PC-3 (cell line): ENCODE results near the gene MOB4. TPM values are rescaled to one million over a fixed set of nuclear protein-coding genes. Genes with fewer than 3 reads are reported as not detected.

Source experiments
- ATAC-seq: fragments of 200-7000 bp; cut with Tn5 transposase; 2 replicates; pipeline ENCODE4 v1.9.1; 2020; ENCODE audit warnings: mild to moderate bottlenecking, moderate library complexity
- BruUV-seq: library from RNA; stranded (reverse); fragments of 400-500 nt; replicated peaks from 2 replicates; lab custom pipeline; 2021; lab: Mats Ljungman, UMichigan
- CTCF ChIA-PET: fragments of 300-600 bp; sonication (Branson Sonifier 250); formaldehyde crosslinking; loops from one replicate; lab custom pipeline; 2022; ENCODE audit warnings: antibody characterized with exemption; lab: Charles Lee
- POLR2A ChIA-PET: fragments of 300-600 bp; sonication (Branson Sonifier 250); formaldehyde crosslinking; loops from one replicate; lab custom pipeline; 2022; ENCODE audit warnings: antibody characterized with exemption; ENCODE audit not compliant: unreplicated experiment; lab: Charles Lee
- DNase-seq: peaks from one replicate; pipeline ENCODE4 v3.0.0-alpha.2; 2015
- H2AFZ ChIP-seq: fragments of 300-600 bp; sonication (generic); 2 replicates; pipeline ENCODE4 v1.6.0; 2016; ENCODE audit warnings: antibody characterized with exemption, low read length
- H3F3A ChIP-seq: fragments of 300-600 bp; sonication (generic); one replicate; pipeline ENCODE4 v1.6.0; 2017; ENCODE audit warnings: antibody characterized with exemption, low read length, control low read depth, mild to moderate bottlenecking; ENCODE audit not compliant: unreplicated experiment
- H3K27ac ChIP-seq: fragments of 300-600 bp; sonication (generic); 2 replicates; pipeline ENCODE4 v1.5.1; 2016; ENCODE audit warnings: mild to moderate bottlenecking, low read length
- H3K27me3 ChIP-seq: fragments of 300-600 bp; sonication (generic); 2 replicates; pipeline ENCODE4 v1.6.1; 2016; ENCODE audit warnings: low read length, mixed read lengths
- H3K36me3 ChIP-seq: fragments of 300-600 bp; sonication (generic); 2 replicates; pipeline ENCODE4 v1.6.1; 2016; ENCODE audit warnings: low read depth, mixed run types, low read length, mixed read lengths
- H3K4me1 ChIP-seq: fragments of 300-600 bp; sonication (generic); 2 replicates; pipeline ENCODE4 v1.5.1; 2016; ENCODE audit warnings: low read length; ENCODE audit not compliant: insufficient read depth
- H3K4me2 ChIP-seq: fragments of 300-600 bp; sonication (generic); 2 replicates; pipeline ENCODE4 v1.6.0; 2016; ENCODE audit warnings: low read length
- H3K4me3 ChIP-seq: fragments of 300-600 bp; sonication (generic); 2 replicates; pipeline ENCODE4 v1.5.1; 2016; ENCODE audit warnings: mild to moderate bottlenecking, low read length, mixed read lengths
- H3K79me2 ChIP-seq: fragments of 300-600 bp; sonication (generic); 2 replicates; pipeline ENCODE4 v1.6.1; 2017; ENCODE audit warnings: low read length, mixed read lengths
- H3K9ac ChIP-seq: fragments of 300-600 bp; sonication (generic); 2 replicates; pipeline ENCODE4 v1.6.0; 2016; ENCODE audit warnings: mild to moderate bottlenecking, low read length
- H3K9me2 ChIP-seq: fragments of 300-600 bp; sonication (generic); replicated peaks from 2 replicates; pipeline ENCODE4 v1.6.1; 2016; ENCODE audit warnings: mixed run types, low read length, mixed read lengths
- H3K9me3 ChIP-seq: fragments of 300-600 bp; sonication (generic); 2 replicates; pipeline ENCODE4 v1.6.1; 2016; ENCODE audit warnings: low read length, mixed read lengths
- H4K20me1 ChIP-seq: fragments of 300-600 bp; sonication (generic); 2 replicates; pipeline ENCODE4 v1.6.1; 2016; ENCODE audit warnings: low read length, mixed read lengths
- EZH2 ChIP-seq: fragments of 300-600 bp; sonication (generic); IDR thresholded peaks from one replicate; pipeline ENCODE4 v1.6.1; 2017; ENCODE audit warnings: antibody characterized with exemption, mild to moderate bottlenecking, low read length; ENCODE audit not compliant: unreplicated experiment
- EZH2phosphoT487 ChIP-seq: fragments of 300-600 bp; sonication (generic); IDR thresholded peaks from 2 replicates; pipeline ENCODE4 v1.6.1; 2018; ENCODE audit warnings: mild to moderate bottlenecking, antibody characterized with exemption, low read length, borderline replicate concordance
- intact Hi-C: fragments of 100-400 bp; cut with micrococcal nuclease; formaldehyde crosslinking; loops from 2 replicates; pipeline ENCODE4 v1.9.0; 2023
- total RNA-seq: library from RNA; depleted of rRNA; stranded (reverse); fragments of >200 nt; gene quantifications from 2 replicates; pipeline ENCODE4 v1.2.3, GENCODE V29; 2014
- TF ChIP-seq, protein P1 (sequence below): fragments of 300-600 bp; sonication (generic); conservative IDR thresholded peaks from 2 replicates; pipeline ENCODE4 v1.5.1; 2017; ENCODE audit warnings: antibody characterized with exemption, low read depth, mild to moderate bottlenecking, low read length

MOB4 gene
- total RNA-seq, 1 experiment from 2014 or later = 24.9 TPM

DNA sequence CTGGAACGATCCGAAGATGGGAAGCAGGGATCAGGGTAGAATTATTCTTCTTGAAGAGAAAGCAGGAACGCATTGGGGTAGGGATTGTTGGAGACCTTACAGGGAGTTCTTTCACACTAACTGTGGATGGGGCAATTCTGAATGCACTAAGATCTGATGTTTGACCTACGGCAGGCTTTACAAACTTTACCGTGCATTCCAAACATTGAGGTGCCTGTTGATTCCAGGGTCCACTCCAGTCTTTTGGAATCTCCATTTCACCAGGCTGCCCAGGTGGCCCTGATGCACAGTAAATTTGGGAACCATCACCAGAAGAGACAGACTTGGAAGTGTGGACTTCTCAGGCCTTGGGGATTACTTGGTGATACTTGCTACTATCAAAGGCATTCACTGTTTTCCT lies 82.6 kb downstream of the MOB4 start:
- no peak overlapping the region for H2AFZ ChIP-seq
- POLR2A ChIA-PET = no interaction called here
- H3K4me1 ChIP-seq = no peaks in the 10 kb centered on the region
- CTCF ChIA-PET = interaction anchor here (1.7 kb wide), 1 partner anchor 7 kb away, joined by 7 read pairs; no protein-coding TSS in a partner anchor
- ATAC-seq (no peak), DNase-seq (no peak)
- H3F3A ChIP-seq = no peaks in the 10 kb centered on the region
- H3K27ac ChIP-seq = no peak overlapping the region
- no peaks in the 10 kb centered on the region for H3K9me2 ChIP-seq
- no peaks in the 10 kb centered on the region for H3K36me3 ChIP-seq
- H3K9me3 ChIP-seq = no peaks in the 10 kb centered on the region
- intact Hi-C loops = no loop called here
- no peak overlapping the region for H3K9ac ChIP-seq
- H3K27me3 ChIP-seq = no peaks in the 10 kb centered on the region
- no peaks in the 10 kb centered on the region for H3K79me2 ChIP-seq
- H4K20me1 ChIP-seq = no peaks in the 10 kb centered on the region
- H3K4me3 ChIP-seq = no peak overlapping the region
- BruUV-seq = no TSS peak
- H3K4me2 ChIP-seq = no peak overlapping the region
- TF ChIP-seq EZH2phosphoT487 (no peak), EZH2 (no peak)
- TF ChIP-seq, protein P1, sequence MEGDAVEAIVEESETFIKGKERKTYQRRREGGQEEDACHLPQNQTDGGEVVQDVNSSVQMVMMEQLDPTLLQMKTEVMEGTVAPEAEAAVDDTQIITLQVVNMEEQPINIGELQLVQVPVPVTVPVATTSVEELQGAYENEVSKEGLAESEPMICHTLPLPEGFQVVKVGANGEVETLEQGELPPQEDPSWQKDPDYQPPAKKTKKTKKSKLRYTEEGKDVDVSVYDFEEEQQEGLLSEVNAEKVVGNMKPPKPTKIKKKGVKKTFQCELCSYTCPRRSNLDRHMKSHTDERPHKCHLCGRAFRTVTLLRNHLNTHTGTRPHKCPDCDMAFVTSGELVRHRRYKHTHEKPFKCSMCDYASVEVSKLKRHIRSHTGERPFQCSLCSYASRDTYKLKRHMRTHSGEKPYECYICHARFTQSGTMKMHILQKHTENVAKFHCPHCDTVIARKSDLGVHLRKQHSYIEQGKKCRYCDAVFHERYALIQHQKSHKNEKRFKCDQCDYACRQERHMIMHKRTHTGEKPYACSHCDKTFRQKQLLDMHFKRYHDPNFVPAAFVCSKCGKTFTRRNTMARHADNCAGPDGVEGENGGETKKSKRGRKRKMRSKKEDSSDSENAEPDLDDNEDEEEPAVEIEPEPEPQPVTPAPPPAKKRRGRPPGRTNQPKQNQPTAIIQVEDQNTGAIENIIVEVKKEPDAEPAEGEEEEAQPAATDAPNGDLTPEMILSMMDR = no peak

DNA sequence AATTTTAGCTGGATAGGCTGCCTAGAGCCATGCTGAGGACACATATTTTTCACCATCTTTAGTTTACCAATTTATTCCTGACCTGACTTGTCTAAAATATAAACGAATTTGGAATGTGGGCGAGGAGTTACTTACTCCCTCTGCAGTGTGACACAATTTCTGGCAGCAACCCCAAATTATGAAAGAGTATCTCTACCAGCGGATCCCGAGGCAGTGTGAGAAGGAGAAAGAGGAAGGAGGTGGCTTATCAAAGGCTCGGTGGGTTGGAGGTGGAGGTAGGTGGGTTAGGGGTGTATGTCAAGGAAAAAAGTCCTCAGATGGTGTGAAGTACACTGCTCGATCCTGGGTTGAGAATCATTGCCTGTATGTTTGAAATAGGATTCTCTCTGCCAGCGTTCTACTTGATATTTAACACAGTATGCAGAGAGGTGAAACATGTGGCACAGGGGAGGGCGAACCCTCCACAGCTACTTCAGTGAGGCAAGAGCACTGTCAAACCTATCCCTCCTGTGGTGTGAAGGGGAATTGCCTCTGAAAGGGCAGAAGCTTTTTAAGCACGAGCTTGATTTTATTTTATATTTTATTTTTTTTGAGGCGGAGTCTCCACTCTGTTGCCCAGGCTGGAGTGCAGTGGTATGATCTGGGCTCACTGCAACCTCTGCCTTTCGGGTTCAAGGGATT lies 83.6 kb downstream of the MOB4 start:
- Histone ChIP-seq H3K4me3 (no peak overlapping the region), H3K9me3 (no peaks in the 10 kb centered on the region), H3K9me2 (no peaks in the 10 kb centered on the region), H3F3A (no peaks in the 10 kb centered on the region), H3K4me1 (no peaks in the 10 kb centered on the region), H3K27me3 (no peaks in the 10 kb centered on the region), H2AFZ (peak overlapping the region; percentile 6; the same call in 1 of the 2 replicates), H3K9ac (no peak overlapping the region), H3K36me3 (no peaks in the 10 kb centered on the region), H3K27ac (no peak overlapping the region), H4K20me1 (no peaks in the 10 kb centered on the region), H3K4me2 (no peak overlapping the region), H3K79me2 (no peaks in the 10 kb centered on the region)
- ATAC-seq = peak; percentile 91
- ChIA-PET POLR2A (interaction anchor here (1.0 kb wide), 1 partner anchor 83 kb away, joined by 5 read pairs; the partner anchor contains the start of gene MOB4), CTCF (interaction anchor here (0.6 to 1.7 kb wide), 8 partner anchors 8 to 180 kb away, joined by 3 to 20 read pairs (median 4); partner anchors contain the start of gene MARS2)
- TF ChIP-seq, protein P1 = peak; percentile 56
- no peak for TF ChIP-seq EZH2phosphoT487
- intact Hi-C loops = no loop called here
- peak; percentile 69 for DNase-seq
- no TSS peak for BruUV-seq

DNA sequence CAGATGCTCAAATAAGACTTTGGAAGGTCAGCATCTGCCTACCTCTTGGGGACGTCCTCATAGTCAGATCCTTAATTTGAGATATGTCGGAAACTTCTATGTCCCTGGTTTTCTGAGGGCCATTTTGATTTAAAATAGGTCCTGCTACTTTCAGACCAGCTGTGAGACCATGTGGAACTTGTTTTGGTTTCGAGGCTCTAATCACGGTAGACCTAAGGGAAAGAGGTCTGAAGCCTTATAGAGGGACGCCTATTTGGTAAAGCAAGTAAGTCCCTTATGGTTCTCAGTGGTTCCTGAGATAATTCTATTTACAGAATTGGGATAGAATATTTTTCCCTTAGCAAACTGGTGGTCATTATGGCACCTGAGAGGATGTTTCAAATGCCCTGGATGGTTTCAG lies 84.4 kb downstream of the MOB4 start:
- Histone ChIP-seq H3K9me2 (no peaks in the 10 kb centered on the region), H2AFZ (no peak overlapping the region), H3F3A (no peaks in the 10 kb centered on the region), H3K36me3 (no peaks in the 10 kb centered on the region), H3K9me3 (no peaks in the 10 kb centered on the region), H3K27ac (no peak overlapping the region), H3K27me3 (no peaks in the 10 kb centered on the region), H3K4me3 (no peak overlapping the region), H3K9ac (no peak overlapping the region), H3K4me2 (no peak overlapping the region), H3K4me1 (no peaks in the 10 kb centered on the region), H4K20me1 (no peaks in the 10 kb centered on the region), H3K79me2 (no peaks in the 10 kb centered on the region)
- TF ChIP-seq, protein P1 = no peak
- POLR2A ChIA-PET = interaction anchor here (1.0 kb wide), 1 partner anchor 84 kb away, joined by 5 read pairs; the partner anchor contains the start of gene MOB4
- intact Hi-C loops = no loop called here
- CTCF ChIA-PET = interaction anchor here (0.6 to 1.7 kb wide), 7 partner anchors 9 to 179 kb away, joined by 3 to 20 read pairs (median 4); partner anchors contain the start of gene MARS2
- ATAC-seq = no peak
- BruUV-seq = no TSS peak
- DNase-seq = no peak
